ENCODE data around the gene CWF19L1. TPM values are rescaled to one million over a fixed set of nuclear protein-coding genes. Genes with fewer than 3 reads are reported as not detected.

Gene CWF19L1
- polyA plus RNA-seq, 3 donors, result 27.9 to 31.0 (median 29.0) TPM

- no peak for DNase-seq (ENCODE audit: low read depth in 3 of 3, low spot score in 2 of 3)
Observed at GRCh38 chr10:100184426-100184825, 83.0 kb downstream of the CWF19L1 start.

GRCh38 chr10:100183481-100183880 lies 84.0 kb downstream of the CWF19L1 start:
- DNase-seq (ENCODE audit: low read depth in 3 of 3, low spot score in 2 of 3), result no peak

GRCh38 chr10:100182908-100183307 lies 84.5 kb downstream of the CWF19L1 start:
- DNase-seq (ENCODE audit: low read depth in 3 of 3, low spot score in 2 of 3), result no peak

Other genes starting within 250 kb of the CWF19L1 start
- gene CPN1, start 185.8 kb downstream of the CWF19L1 start, polyA plus RNA-seq (ENCODE audit: insufficient read length in 3 of 3), result 1 to 10 TPM; 3.1 to 3.2 (median 3.1) TPM
- 10 to 100 TPM; 54.4 to 61.6 (median 58.5) TPM for gene ERLIN1, start 81.6 kb downstream of the CWF19L1 start, polyA plus RNA-seq (ENCODE audit: insufficient read length in 3 of 3)
- 10 to 100 TPM; 25.8 to 27.8 (median 26.6) TPM for gene CHUK, start 38.0 kb downstream of the CWF19L1 start, polyA plus RNA-seq (ENCODE audit: insufficient read length in 3 of 3)
- 10 to 100 TPM; 38.7 to 44.4 (median 41.0) TPM for gene BLOC1S2, start 19.0 kb upstream of the CWF19L1 start, polyA plus RNA-seq (ENCODE audit: insufficient read length in 3 of 3)
- gene PKD2L1, start 62.6 kb upstream of the CWF19L1 start, polyA plus RNA-seq (ENCODE audit: insufficient read length in 3 of 3), result under 1 TPM; 0.18 to 0.39 (median 0.23) TPM
- gene SCD, start 79.6 kb upstream of the CWF19L1 start, polyA plus RNA-seq (ENCODE audit: insufficient read length in 3 of 3), result 10 to 100 TPM; 41.8 to 46.6 (median 45.1) TPM
- gene WNT8B, start 195.4 kb upstream of the CWF19L1 start, polyA plus RNA-seq (ENCODE audit: insufficient read length in 3 of 3), result 1 to 10 TPM in 1 of 3 donors, under 1 TPM in 2; 0.69 to 1.1 (median 0.91) TPM

Data from right renal cortex interstitium (tissue), 3 donors.